ENCODE measurements around the gene SLC26A8. TPM values are rescaled to one million over a fixed set of nuclear protein-coding genes. Genes with fewer than 3 reads are reported as not detected.

The SLC26A8 gene
- polyA plus RNA-seq, 3 donors = 0.52 to 1.7 (median 1.5) TPM

GRCh38 chr6:35969646-35970045, 54.8 kb downstream of the SLC26A8 start:
- H2AFZ ChIP-seq (ENCODE audit: insufficient read depth, low read depth, low read length, poor library complexity, severe bottlenecking) = no peak overlapping the region
- no peaks in the 10 kb centered on the region for H4K20me1 ChIP-seq (ENCODE audit: insufficient read depth, low read length)
- H3K4me2 ChIP-seq (replicated peaks; ENCODE audit: extremely low read depth, low read length, poor library complexity, severe bottlenecking) = no peak overlapping the region
- no peak for TF ChIP-seq CTCF (IDR thresholded peaks at IDR 0.05)
- Mint-ChIP-seq H3K4me1 (peaks cover 7% of the 10 kb centered on the region), H3K4me3 (no peak overlapping the region), H3K27ac (peak overlapping the region in 1 of 7 donors; percentile 1), H3K36me3 (peaks cover 6 to 12% of the 10 kb centered on the region in 2 donors), H3K27me3 (ENCODE audit: low read depth in 3 of 3) (peaks cover 0 to 2% (median 0%) of the 10 kb centered on the region in 3 donors), H3K9me3 (no peaks in the 10 kb centered on the region)
- no peak overlapping the region for H3K4me3 ChIP-seq (replicated peaks in 1 of 3; ENCODE audit: low read depth in 2 of 3, low read length in 3 of 3)
- H3K9ac ChIP-seq (ENCODE audit: insufficient read depth, low read length, poor library complexity, severe bottlenecking) = no peak overlapping the region
- H3K9me3 ChIP-seq (replicated peaks in 1 of 2; ENCODE audit: control insufficient read depth in 1 of 2, insufficient read depth in 1 of 2, low read length in 2 of 2) = no peaks in the 10 kb centered on the region
- no peak overlapping the region for H3K27ac ChIP-seq (ENCODE audit: low read depth in 1 of 2, low read length in 2 of 2)
- no peaks in the 10 kb centered on the region for H3K36me3 ChIP-seq (replicated peaks in 1 of 2; ENCODE audit: control insufficient read depth in 1 of 2, insufficient read depth in 2 of 2, low read length in 2 of 2)
- H3K4me1 ChIP-seq (ENCODE audit: control insufficient read depth in 1 of 2, insufficient read depth in 2 of 2, low read length in 2 of 2) = peaks cover 0 to 2% of the 10 kb centered on the region in 2 donors
- intact Hi-C loops (cut with micrococcal nuclease) = no loop called here
- no peaks in the 10 kb centered on the region for H3K27me3 ChIP-seq (ENCODE audit: control insufficient read depth in 2 of 2, insufficient read depth in 2 of 2, low read length in 2 of 2)
- no peak for DNase-seq
- H3K79me2 ChIP-seq (ENCODE audit: insufficient read depth, low read length) = no peaks in the 10 kb centered on the region

- no peak for DNase-seq
- no peaks in the 10 kb centered on the region for H3K9me3 Mint-ChIP-seq
- intact Hi-C loops (cut with micrococcal nuclease) = no loop called here
- no peak overlapping the region for H3K4me2 ChIP-seq (replicated peaks; ENCODE audit: extremely low read depth, low read length, poor library complexity, severe bottlenecking)
- H3K9me3 ChIP-seq (replicated peaks in 1 of 2; ENCODE audit: control insufficient read depth in 1 of 2, insufficient read depth in 1 of 2, low read length in 2 of 2) = no peaks in the 10 kb centered on the region
- peaks cover 0 to 2% (median 0%) of the 10 kb centered on the region in 3 donors for H3K27me3 Mint-ChIP-seq (ENCODE audit: low read depth in 3 of 3)
- H3K36me3 ChIP-seq (replicated peaks in 1 of 2; ENCODE audit: control insufficient read depth in 1 of 2, insufficient read depth in 2 of 2, low read length in 2 of 2) = no peaks in the 10 kb centered on the region
- no peaks in the 10 kb centered on the region for H4K20me1 ChIP-seq (ENCODE audit: insufficient read depth, low read length)
- H3K27me3 ChIP-seq (ENCODE audit: control insufficient read depth in 2 of 2, insufficient read depth in 2 of 2, low read length in 2 of 2) = no peaks in the 10 kb centered on the region
- H3K4me3 Mint-ChIP-seq = no peak overlapping the region
- H3K4me3 ChIP-seq (replicated peaks in 1 of 3; ENCODE audit: low read depth in 2 of 3, low read length in 3 of 3) = no peak overlapping the region
- peaks cover 0 to 2% of the 10 kb centered on the region in 2 donors for H3K4me1 ChIP-seq (ENCODE audit: control insufficient read depth in 1 of 2, insufficient read depth in 2 of 2, low read length in 2 of 2)
- peaks cover 6% of the 10 kb centered on the region for H3K4me1 Mint-ChIP-seq
- no peak overlapping the region for H3K27ac ChIP-seq (ENCODE audit: low read depth in 1 of 2, low read length in 2 of 2)
- H3K27ac Mint-ChIP-seq = no peak overlapping the region
- WGBS (ENCODE audit: insufficient coverage) = 100% methylated on average over 1 of the region's 4 CpGs
- no peak overlapping the region for H3K9ac ChIP-seq (ENCODE audit: insufficient read depth, low read length, poor library complexity, severe bottlenecking)
- no peak for TF ChIP-seq CTCF (IDR thresholded peaks at IDR 0.05)
- H3K36me3 Mint-ChIP-seq = peaks cover 6 to 12% of the 10 kb centered on the region in 2 donors
- no peaks in the 10 kb centered on the region for H3K79me2 ChIP-seq (ENCODE audit: insufficient read depth, low read length)
- no peak overlapping the region for H2AFZ ChIP-seq (ENCODE audit: insufficient read depth, low read depth, low read length, poor library complexity, severe bottlenecking)
These were observed 55.6 kb downstream of the SLC26A8 start for GRCh38 chr6:35968821-35969220.

Measured in CD14-positive monocyte (primary cell).